H9 (cell line): Measurements from ENCODE around the gene NUMA1. TPM values are rescaled to one million over a fixed set of nuclear protein-coding genes. Genes with fewer than 3 reads are reported as not detected.

ENCODE experiments used
- DNase-seq: peaks from one replicate; pipeline ENCODE4 v3.0.0-alpha.2; 2017
- H2AFZ ChIP-seq: one replicate; pipeline ENCODE4 v1.6.1; 2013; ENCODE audit warnings: mild to moderate bottlenecking, low read length, control low read depth, moderate library complexity
- H2AK5ac ChIP-seq: 2 replicates; pipeline ENCODE4 v1.6.1; 2013; ENCODE audit warnings: low read length, control low read depth, mixed read lengths; ENCODE audit not compliant: insufficient read length
- H2BK120ac ChIP-seq: one replicate; pipeline ENCODE4 v1.6.1; 2013; ENCODE audit warnings: low read depth, mild to moderate bottlenecking, low read length, control low read depth, inconsistent platforms; ENCODE audit not compliant: poor library complexity, severe bottlenecking
- H2BK12ac ChIP-seq: 2 replicates; pipeline ENCODE4 v1.6.1; 2013; ENCODE audit warnings: low read length, control low read depth, mixed read lengths, low read depth; ENCODE audit not compliant: insufficient read length
- H2BK15ac ChIP-seq: 2 replicates; pipeline ENCODE4 v1.6.1; 2013; ENCODE audit warnings: low read depth, low read length, control low read depth
- H2BK20ac ChIP-seq: one replicate; pipeline ENCODE4 v1.6.1; 2013; ENCODE audit warnings: low read depth, mild to moderate bottlenecking, low read length, control low read depth, inconsistent platforms; ENCODE audit not compliant: poor library complexity, severe bottlenecking
- H2BK5ac ChIP-seq: 2 replicates; pipeline ENCODE4 v1.6.1; 2013; ENCODE audit warnings: low read length, control low read depth, mixed read lengths; ENCODE audit not compliant: insufficient read length
- H3K14ac ChIP-seq: 2 replicates; pipeline ENCODE4 v1.6.1; 2013; ENCODE audit warnings: low read length, control low read depth; ENCODE audit not compliant: insufficient read depth
- H3K18ac ChIP-seq: 2 replicates; pipeline ENCODE4 v1.6.1; 2013; ENCODE audit warnings: low read depth, mild to moderate bottlenecking, mixed read lengths, low read length, control low read depth; ENCODE audit not compliant: insufficient read length
- H3K23ac ChIP-seq: 2 replicates; pipeline ENCODE4 v1.6.1; 2013; ENCODE audit warnings: low read length, control low read depth, mixed read lengths, low read depth; ENCODE audit not compliant: insufficient read length
- H3K23me2 ChIP-seq: 2 replicates; pipeline ENCODE4 v1.6.1; 2013; ENCODE audit warnings: low read depth, mild to moderate bottlenecking, mixed read lengths, low read length, control low read depth; ENCODE audit not compliant: insufficient read length, poor library complexity, severe bottlenecking
- H3K27ac ChIP-seq: 2 replicates; pipeline ENCODE4 v1.5.1; 2013; ENCODE audit warnings: low read length, control low read depth, mixed read lengths, low read depth; ENCODE audit not compliant: insufficient read length
- H3K27me3 ChIP-seq: 2 replicates; pipeline ENCODE4 v1.6.1; 2013; ENCODE audit warnings: low read length, control low read depth, inconsistent platforms; ENCODE audit not compliant: insufficient read depth
- H3K4ac ChIP-seq: 2 replicates; pipeline ENCODE4 v1.6.1; 2013; ENCODE audit warnings: low read depth, mild to moderate bottlenecking, control low read depth, inconsistent platforms, low read length, moderate library complexity
- H3K4me1 ChIP-seq: 2 replicates; pipeline ENCODE4 v1.6.1; 2013; ENCODE audit warnings: low read length, control low read depth, inconsistent platforms; ENCODE audit not compliant: insufficient read depth
- H3K4me2 ChIP-seq: 2 replicates; pipeline ENCODE4 v1.6.1; 2013; ENCODE audit warnings: low read length, control low read depth, mixed read lengths; ENCODE audit not compliant: insufficient read length, insufficient read depth
- H3K56ac ChIP-seq: 2 replicates; pipeline ENCODE4 v1.6.1; 2013; ENCODE audit warnings: low read depth, mild to moderate bottlenecking, mixed read lengths, low read length, control low read depth; ENCODE audit not compliant: insufficient read length
- H3K79me1 ChIP-seq: 2 replicates; pipeline ENCODE4 v1.6.1; 2013; ENCODE audit warnings: low read depth, mild to moderate bottlenecking, moderate library complexity, low read length, control low read depth, inconsistent platforms; ENCODE audit not compliant: insufficient read depth, poor library complexity, severe bottlenecking
- H3K79me2 ChIP-seq: 2 replicates; pipeline ENCODE4 v1.6.1; 2013; ENCODE audit warnings: low read length, control low read depth, inconsistent platforms; ENCODE audit not compliant: insufficient read depth
- H3K9ac ChIP-seq: 2 replicates; pipeline ENCODE4 v1.6.1; 2013; ENCODE audit warnings: low read length, control low read depth, mixed read lengths; ENCODE audit not compliant: insufficient read length; ENCODE audit errors: extremely low read depth
- H3K9me3 ChIP-seq: one replicate; pipeline ENCODE4 v1.6.1; 2013; ENCODE audit warnings: low read depth, low read length, inconsistent platforms; ENCODE audit not compliant: control insufficient read depth
- H3T11ph ChIP-seq: one replicate; pipeline ENCODE4 v1.6.1; 2013; ENCODE audit warnings: mild to moderate bottlenecking, low read length, control low read depth, inconsistent platforms
- H4K20me1 ChIP-seq: one replicate; pipeline ENCODE4 v1.6.1; 2013; ENCODE audit not compliant: control insufficient read depth, insufficient read length, insufficient read depth
- H4K5ac ChIP-seq: 2 replicates; pipeline ENCODE4 v1.6.1; 2013; ENCODE audit warnings: low read depth, mild to moderate bottlenecking, mixed read lengths, low read length, control low read depth; ENCODE audit not compliant: insufficient read length
- H4K8ac ChIP-seq: replicated peaks from 2 replicates; pipeline ENCODE4 v1.6.1; 2013; ENCODE audit warnings: low read length, control low read depth, mixed read lengths, low read depth; ENCODE audit not compliant: insufficient read length
- H4K91ac ChIP-seq: 2 replicates; pipeline ENCODE4 v1.6.1; 2013; ENCODE audit warnings: low read depth, mild to moderate bottlenecking, moderate library complexity, mixed read lengths, low read length, control low read depth; ENCODE audit not compliant: insufficient read length
- H3K27ac Mint-ChIP-seq, 3 experiments: 2 replicates in 2 of 3; 3 replicates in 1 of 3; pipeline ENCODE4 v1.8.0; 2020 to 2021; ENCODE audit warnings: mixed read lengths in 3 of 3, mild to moderate bottlenecking in 1 of 3, moderate library complexity in 1 of 3
- H3K27me3 Mint-ChIP-seq: 2 replicates; pipeline ENCODE4 v1.8.0; 2021; ENCODE audit warnings: low read depth, mild to moderate bottlenecking, moderate library complexity, mixed read lengths
- H3K36me3 Mint-ChIP-seq, 3 experiments: 2 replicates in 2 of 3; 3 replicates in 1 of 3; pipeline ENCODE4 v1.8.0; 2020 to 2021; ENCODE audit warnings: low read depth in 3 of 3, mixed read lengths in 3 of 3; ENCODE audit not compliant: insufficient read depth in 1 of 3
- H3K4me1 Mint-ChIP-seq, 2 experiments: 2 replicates each; pipeline ENCODE4 v1.8.0; 2020; ENCODE audit warnings: mixed read lengths in 2 of 2
- H3K4me3 Mint-ChIP-seq, 2 experiments: 2 replicates in 1 of 2; 3 replicates in 1 of 2; pipeline ENCODE4 v1.8.0; 2020 to 2021; ENCODE audit warnings: mild to moderate bottlenecking in 2 of 2, mixed read lengths in 2 of 2, moderate library complexity in 1 of 2
- H3K9me3 Mint-ChIP-seq, 2 experiments: 2 replicates in 1 of 2; 3 replicates in 1 of 2; pipeline ENCODE4 v1.8.0; 2020; ENCODE audit warnings: mild to moderate bottlenecking in 2 of 2, mixed read lengths in 2 of 2, moderate library complexity in 1 of 2
- CTCF ChIP-seq: fragments of 200-600 bp; sonication (generic); conservative IDR thresholded peaks from 3 replicates; pipeline ENCODE4 v1.8.0; 2021; ENCODE audit warnings: antibody characterized with exemption, mild to moderate bottlenecking
- WGBS: extraction: QIAGEN DNeasy Blood & Tissue Kit; methylation state at CpG from one replicate; pipeline ENCODE4 v1.1.7; 2013; ENCODE audit warnings: missing lambda C conversion rate, low lambda C conversion rate, mixed read lengths; ENCODE audit not compliant: insufficient read length; ENCODE audit errors: extremely low coverage; 5-methylcytosine and 5-hydroxymethylcytosine counted together
- total RNA-seq: library from RNA; stranded (reverse); gene quantifications from 2 replicates; pipeline ENCODE4 v1.2.1, GENCODE V29; 2021

Gene NUMA1
- total RNA-seq, 1 experiment from 2014 or later: 136 TPM

- H3K9ac ChIP-seq: no peak overlapping the region
- H3K4ac ChIP-seq: no peak overlapping the region
- no peak overlapping the region for H3K56ac ChIP-seq
- WGBS: no CpG with 5 or more reads among the region's 3 CpGs
- peaks cover 16 to 22% of the 10 kb centered on the region in 2 experiments for H3K4me1 Mint-ChIP-seq
- no peak for TF ChIP-seq CTCF
- no peak overlapping the region for H4K5ac ChIP-seq
- H3K79me1 ChIP-seq: peaks cover 3% of the 10 kb centered on the region
- H3K14ac ChIP-seq: no peak overlapping the region
- H3K4me3 Mint-ChIP-seq: no peak overlapping the region
- H2BK5ac ChIP-seq: no peak overlapping the region
- no peak overlapping the region for H2BK12ac ChIP-seq
- H3K79me2 ChIP-seq: peaks cover 14% of the 10 kb centered on the region; the same call in 1 of the 2 replicates
- no peak overlapping the region for H3K23ac ChIP-seq
- H3K18ac ChIP-seq: no peak overlapping the region
- no peak overlapping the region for H4K91ac ChIP-seq
- no peak overlapping the region for H2AK5ac ChIP-seq
- H3K4me2 ChIP-seq: no peak overlapping the region
- H2BK20ac ChIP-seq: no peak overlapping the region
- H4K8ac ChIP-seq: no peak overlapping the region
- no peak overlapping the region for H3K27ac ChIP-seq
- H3K27me3 Mint-ChIP-seq: no peaks in the 10 kb centered on the region
- no peaks in the 10 kb centered on the region; the same call in 1 of the 2 replicates for H3K4me1 ChIP-seq
- H3T11ph ChIP-seq: no peak overlapping the region
- no peak overlapping the region for H2BK15ac ChIP-seq
- no peak overlapping the region for H2BK120ac ChIP-seq
- H3K36me3 Mint-ChIP-seq: peaks cover 25 to 69% (median 53%) of the 10 kb centered on the region in 3 experiments
- H3K23me2 ChIP-seq: peaks cover 7% of the 10 kb centered on the region
- H3K9me3 Mint-ChIP-seq: no peaks in the 10 kb centered on the region
- peaks cover 2% of the 10 kb centered on the region for H4K20me1 ChIP-seq
- H3K27me3 ChIP-seq: no peaks in the 10 kb centered on the region
- no peaks in the 10 kb centered on the region for H3K9me3 ChIP-seq
- H2AFZ ChIP-seq: no peak overlapping the region
- DNase-seq: no peak
- H3K27ac Mint-ChIP-seq: no peak overlapping the region
Observed at GRCh38 chr11:72098741-72099140, 18.4 kb upstream of the NUMA1 start.
